Osteocyte (in vitro differentiated cells): ENCODE data around the gene OR6S1. TPM values are rescaled to one million over a fixed set of nuclear protein-coding genes. Genes with fewer than 3 reads are reported as not detected.

Source experiments
- DNase-seq: peaks from one replicate; pipeline ENCODE4 v3.0.0; 2021; ENCODE audit warnings: mixed read lengths; ENCODE audit not compliant: unreplicated experiment; ENCODE audit errors: extremely low spot score
- H3K27ac Mint-ChIP-seq: one replicate; pipeline ENCODE4 v1.8.0; 2021; ENCODE audit warnings: mild to moderate bottlenecking, mixed read lengths; ENCODE audit not compliant: unreplicated experiment
- H3K27me3 Mint-ChIP-seq: one replicate; pipeline ENCODE4 v1.8.0; 2021; ENCODE audit warnings: mixed read lengths; ENCODE audit not compliant: unreplicated experiment
- H3K36me3 Mint-ChIP-seq: one replicate; pipeline ENCODE4 v1.8.0; 2021; ENCODE audit warnings: mixed read lengths; ENCODE audit not compliant: unreplicated experiment
- H3K4me1 Mint-ChIP-seq: one replicate; pipeline ENCODE4 v1.8.0; 2021; ENCODE audit warnings: mixed read lengths; ENCODE audit not compliant: unreplicated experiment
- H3K4me3 Mint-ChIP-seq: one replicate; pipeline ENCODE4 v1.8.0; 2021; ENCODE audit warnings: mild to moderate bottlenecking, moderate library complexity, mixed read lengths; ENCODE audit not compliant: unreplicated experiment
- H3K9me3 Mint-ChIP-seq: one replicate; pipeline ENCODE4 v1.8.0; 2021; ENCODE audit warnings: mixed read lengths; ENCODE audit not compliant: unreplicated experiment
- CTCF ChIP-seq: fragments of 200-600 bp; sonication (generic); IDR thresholded peaks from 2 replicates; pipeline ENCODE4 v1.5.0; 2021; ENCODE audit warnings: antibody characterized with exemption, mild to moderate bottlenecking, moderate library complexity
- total RNA-seq: library from RNA; stranded (reverse); gene quantifications from 2 replicates; pipeline ENCODE4 v1.2.1, GENCODE V29; 2021

Gene OR6S1
- total RNA-seq, 1 donor from 2014 or later, result not detected

GRCh38 chr14:20613094-20614037, 28.1 kb downstream of the OR6S1 start:
- Mint-ChIP-seq H3K4me1 (no peaks in the 10 kb centered on the region), H3K36me3 (no peaks in the 10 kb centered on the region), H3K9me3 (no peaks in the 10 kb centered on the region), H3K27me3 (peaks cover 9% of the 10 kb centered on the region), H3K4me3 (no peak overlapping the region), H3K27ac (no peak overlapping the region)
- no peak for DNase-seq
- peak; percentile 69 for TF ChIP-seq CTCF

GRCh38 chr14:20612403-20612802, 29.1 kb downstream of the OR6S1 start:
- TF ChIP-seq CTCF, result no peak
- H3K36me3 Mint-ChIP-seq, result no peaks in the 10 kb centered on the region

GRCh38 chr14:20611277-20611676, 30.2 kb downstream of the OR6S1 start:
- Mint-ChIP-seq H3K27ac (no peak overlapping the region), H3K4me1 (no peaks in the 10 kb centered on the region), H3K9me3 (no peaks in the 10 kb centered on the region), H3K36me3 (no peaks in the 10 kb centered on the region), H3K27me3 (no peaks in the 10 kb centered on the region), H3K4me3 (no peak overlapping the region)
- TF ChIP-seq CTCF, result no peak
- DNase-seq, result no peak

More at GRCh38 chr14:20612403-20612802, 29.1 kb downstream of the OR6S1 start:
- no peak overlapping the region for H3K27ac Mint-ChIP-seq
- no peak overlapping the region for H3K4me3 Mint-ChIP-seq
- no peak for DNase-seq
- no peaks in the 10 kb centered on the region for H3K4me1 Mint-ChIP-seq
- H3K9me3 Mint-ChIP-seq, result no peaks in the 10 kb centered on the region
- peaks cover under 1% of the 10 kb centered on the region for H3K27me3 Mint-ChIP-seq

GRCh38 chr14:20610002-20610765, 31.3 kb downstream of the OR6S1 start:
- Mint-ChIP-seq H3K4me3 (no peak overlapping the region), H3K27ac (no peak overlapping the region), H3K27me3 (no peaks in the 10 kb centered on the region), H3K36me3 (no peaks in the 10 kb centered on the region), H3K4me1 (no peaks in the 10 kb centered on the region), H3K9me3 (no peaks in the 10 kb centered on the region)
- no peak for DNase-seq
- TF ChIP-seq CTCF, result no peak
